GM21381 (cell line): ENCODE results near the gene TNFRSF4.

Source experiments
- ATAC-seq: cut with Tn5 transposase; IDR thresholded peaks from one replicate; pipeline ENCODE4 v1.9.1; 2021; ENCODE audit warnings: mild to moderate bottlenecking, moderate library complexity; ENCODE audit not compliant: unreplicated experiment

Gene TNFRSF4

GRCh38 chr1:1171161-1171545, 42.8 kb downstream of the TNFRSF4 start:
- no peak for ATAC-seq

- ATAC-seq: no peak
Observed at GRCh38 chr1:1170215-1171091, 43.5 kb downstream of the TNFRSF4 start.

GRCh38 chr1:1169429-1170214, 44.3 kb downstream of the TNFRSF4 start:
- ATAC-seq: no peak

- ATAC-seq: no peak
Observed at GRCh38 chr1:1168451-1169411, 45.2 kb downstream of the TNFRSF4 start.

GRCh38 chr1:1167841-1168450, 46.0 kb downstream of the TNFRSF4 start:
- ATAC-seq: no peak

- ATAC-seq: no peak
Observed at GRCh38 chr1:1167398-1167821, 46.5 kb downstream of the TNFRSF4 start.

GRCh38 chr1:1166642-1167397, 47.1 kb downstream of the TNFRSF4 start:
- no peak for ATAC-seq

- no peak for ATAC-seq
Observed at GRCh38 chr1:1165900-1166421, 48.0 kb downstream of the TNFRSF4 start.

- ATAC-seq: no peak
Observed at GRCh38 chr1:1165485-1165884, 48.5 kb downstream of the TNFRSF4 start.

- ATAC-seq: no peak
Observed at GRCh38 chr1:1164701-1165451, 49.1 kb downstream of the TNFRSF4 start.

GRCh38 chr1:1164361-1164700, 49.6 kb downstream of the TNFRSF4 start:
- ATAC-seq: no peak

GRCh38 chr1:1163538-1164070, 50.3 kb downstream of the TNFRSF4 start:
- ATAC-seq: no peak

- no peak for ATAC-seq
Observed at GRCh38 chr1:1162597-1163537, 51.1 kb downstream of the TNFRSF4 start.

GRCh38 chr1:1161683-1162079, 52.3 kb downstream of the TNFRSF4 start:
- no peak for ATAC-seq
